Activated CD8-positive, alpha-beta T cell treated with anti-CD3 and anti-CD28 coated beads for 36 hours (primary cell): ENCODE data around the gene EIF2S1. TPM values are rescaled to one million over a fixed set of nuclear protein-coding genes. Genes with fewer than 3 reads are reported as not detected.

ENCODE experiments used
- ATAC-seq: fragments of 200-7000 bp; cut with Tn5 transposase; one replicate; pipeline ENCODE4 v1.10.0; 2021; ENCODE audit warnings: mild to moderate bottlenecking, moderate library complexity
- CTCF ChIA-PET: fragments of 350-600 bp; sonication (Branson Sonifier 250); formaldehyde crosslinking; loops from one replicate; lab custom pipeline; 2021; ENCODE audit warnings: antibody characterized with exemption; lab: Charles Lee
- POLR2A ChIA-PET: fragments of 350-600 bp; sonication (Branson Sonifier 250); formaldehyde crosslinking; loops from one replicate; lab custom pipeline; 2021; ENCODE audit warnings: antibody characterized with exemption; lab: Charles Lee
- DNase-seq: peaks from one replicate; pipeline ENCODE4 v3.0.0-alpha.2; 2020
- H3K27ac Mint-ChIP-seq: one replicate; pipeline ENCODE4 v1.8.0; 2021; ENCODE audit warnings: mild to moderate bottlenecking, mixed read lengths
- H3K27me3 Mint-ChIP-seq: one replicate; pipeline ENCODE4 v1.8.0; 2021; ENCODE audit warnings: mixed read lengths
- H3K36me3 Mint-ChIP-seq: one replicate; pipeline ENCODE4 v1.8.0; 2021; ENCODE audit warnings: low read depth, mixed read lengths
- H3K4me1 Mint-ChIP-seq: one replicate; pipeline ENCODE4 v1.8.0; 2021; ENCODE audit warnings: low read depth, mixed read lengths
- H3K4me3 Mint-ChIP-seq: one replicate; pipeline ENCODE4 v1.8.0; 2021; ENCODE audit warnings: mild to moderate bottlenecking, moderate library complexity, mixed read lengths
- H3K9me3 Mint-ChIP-seq: one replicate; pipeline ENCODE4 v1.8.0; 2021; ENCODE audit warnings: mixed read lengths
- CTCF ChIP-seq: fragments of 200-600 bp; IDR thresholded peaks from one replicate; pipeline ENCODE4 v1.8.0; 2022; ENCODE audit warnings: antibody characterized with exemption, mild to moderate bottlenecking
- intact Hi-C: fragments of 100-400 bp; cut with micrococcal nuclease; formaldehyde crosslinking; loops from one replicate; pipeline ENCODE4 v1.10.0; 2022
- total RNA-seq, 2 experiments: library from RNA; stranded (reverse); gene quantifications; one replicate each; pipeline ENCODE4 v1.2.3, GENCODE V29; 2021

Gene EIF2S1
- total RNA-seq, 2 experiments from 2014 or later = 210 to 219 TPM

DNA sequence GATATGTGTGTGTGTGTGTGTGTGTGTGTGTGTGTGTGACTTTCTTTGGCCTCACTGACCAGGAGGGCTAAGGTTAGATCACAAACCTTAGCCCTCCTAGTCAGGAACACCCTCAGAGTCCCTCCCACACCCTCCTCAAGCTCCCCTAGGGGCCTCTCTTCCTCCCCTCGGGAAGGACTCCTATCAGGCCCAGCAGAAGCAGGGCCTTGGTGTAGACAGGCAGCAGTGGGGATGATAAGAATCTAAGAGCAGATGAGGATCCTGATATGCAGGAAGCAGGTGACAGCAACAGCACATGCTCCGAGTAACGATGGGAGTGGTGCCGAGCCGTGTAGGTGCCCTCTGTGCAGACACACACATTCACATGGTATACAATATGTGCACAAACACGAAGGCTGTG lies 31.1 kb downstream of the EIF2S1 start:
- no peaks in the 10 kb centered on the region for H3K27me3 Mint-ChIP-seq
- no peak for DNase-seq
- peaks cover 9% of the 10 kb centered on the region for H3K36me3 Mint-ChIP-seq
- CTCF ChIA-PET = interaction anchor here (0.9 kb wide), 1 partner anchor 9 kb away, joined by 3 read pairs; no protein-coding TSS in a partner anchor
- intact Hi-C loops = no loop called here
- no peak overlapping the region for H3K4me3 Mint-ChIP-seq
- TF ChIP-seq CTCF = no peak
- ATAC-seq = no peak
- H3K9me3 Mint-ChIP-seq = no peaks in the 10 kb centered on the region
- H3K4me1 Mint-ChIP-seq = no peaks in the 10 kb centered on the region
- POLR2A ChIA-PET = interaction anchor here (1.1 kb wide), 1 partner anchor 16 kb away, joined by 3 read pairs; no protein-coding TSS in a partner anchor
- no peak overlapping the region for H3K27ac Mint-ChIP-seq

DNA sequence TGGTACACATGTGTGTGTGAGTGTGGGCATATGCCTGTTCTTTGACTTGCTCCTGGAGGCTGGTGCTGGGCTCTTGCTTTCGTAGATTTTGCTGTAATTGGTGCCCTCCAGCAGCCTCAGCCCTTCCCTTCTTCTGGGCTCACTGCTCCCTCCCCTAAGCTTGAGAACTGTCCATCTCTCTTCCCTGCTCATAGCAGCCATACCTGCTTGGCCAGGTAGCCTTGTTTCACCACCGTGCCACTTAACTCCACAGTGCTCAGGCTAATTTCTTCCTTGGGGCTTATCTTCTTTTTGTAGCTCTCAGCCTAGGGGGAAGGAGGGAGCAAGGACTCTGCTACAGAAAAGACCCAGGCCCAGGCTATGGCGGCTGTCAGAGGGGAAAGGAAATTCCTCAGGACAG lies 32.0 kb downstream of the EIF2S1 start:
- ChIA-PET CTCF (interaction anchor here (0.9 kb wide), 1 partner anchor 9 kb away, joined by 3 read pairs; no protein-coding TSS in a partner anchor), POLR2A (no interaction called here)
- H3K27me3 Mint-ChIP-seq = no peaks in the 10 kb centered on the region
- H3K4me1 Mint-ChIP-seq = no peaks in the 10 kb centered on the region
- no peak overlapping the region for H3K4me3 Mint-ChIP-seq
- no peak for TF ChIP-seq CTCF
- ATAC-seq (no peak), DNase-seq (no peak)
- no peaks in the 10 kb centered on the region for H3K9me3 Mint-ChIP-seq
- H3K27ac Mint-ChIP-seq = no peak overlapping the region
- peaks cover 2% of the 10 kb centered on the region for H3K36me3 Mint-ChIP-seq
- intact Hi-C loops = no loop called here

GRCh38 chr14:67392800-67393199 lies 32.7 kb downstream of the EIF2S1 start:
- Mint-ChIP-seq H3K4me3 (no peak overlapping the region), H3K27me3 (no peaks in the 10 kb centered on the region), H3K36me3 (no peaks in the 10 kb centered on the region), H3K9me3 (no peaks in the 10 kb centered on the region), H3K4me1 (no peaks in the 10 kb centered on the region), H3K27ac (no peak overlapping the region)
- DNase-seq = no peak
- ChIA-PET CTCF (no interaction called here), POLR2A (no interaction called here)
- no peak for TF ChIP-seq CTCF
- no peak for ATAC-seq
- intact Hi-C loops = no loop called here

DNA sequence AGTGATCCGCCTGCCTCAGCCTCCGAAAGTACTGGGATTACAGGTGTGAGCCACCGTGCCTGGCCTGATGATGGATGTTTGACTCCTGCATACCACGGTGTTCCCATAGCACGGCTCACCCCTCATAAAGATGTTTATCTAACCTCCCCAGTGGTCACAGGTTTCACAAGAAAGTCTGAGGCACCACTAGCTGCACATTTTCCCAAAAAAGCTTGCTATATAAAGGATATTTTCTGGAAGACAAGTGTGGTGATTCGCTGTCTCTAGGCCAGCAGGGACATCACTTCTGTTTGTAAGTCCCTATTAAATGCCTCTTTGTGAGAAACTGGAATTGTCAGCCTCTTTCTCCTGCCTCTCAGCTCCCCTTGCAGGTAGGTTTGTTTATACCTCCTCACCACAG lies 33.6 kb downstream of the EIF2S1 start:
- intact Hi-C loops = no loop called here

More for the DNA sequence above, 33.6 kb downstream of the EIF2S1 start:
- Mint-ChIP-seq H3K27me3 (no peaks in the 10 kb centered on the region), H3K27ac (no peak overlapping the region), H3K9me3 (no peaks in the 10 kb centered on the region), H3K4me3 (no peak overlapping the region), H3K36me3 (no peaks in the 10 kb centered on the region), H3K4me1 (no peaks in the 10 kb centered on the region)
- ATAC-seq (no peak), DNase-seq (no peak)
- ChIA-PET POLR2A (no interaction called here), CTCF (interaction anchor here (0.7 kb wide), 1 partner anchor 206 kb away, joined by 3 read pairs; the partner anchor contains the start of gene PIGH)
- no peak for TF ChIP-seq CTCF
